ENCODE data around the gene IRF8.

IRF8 gene

DNA sequence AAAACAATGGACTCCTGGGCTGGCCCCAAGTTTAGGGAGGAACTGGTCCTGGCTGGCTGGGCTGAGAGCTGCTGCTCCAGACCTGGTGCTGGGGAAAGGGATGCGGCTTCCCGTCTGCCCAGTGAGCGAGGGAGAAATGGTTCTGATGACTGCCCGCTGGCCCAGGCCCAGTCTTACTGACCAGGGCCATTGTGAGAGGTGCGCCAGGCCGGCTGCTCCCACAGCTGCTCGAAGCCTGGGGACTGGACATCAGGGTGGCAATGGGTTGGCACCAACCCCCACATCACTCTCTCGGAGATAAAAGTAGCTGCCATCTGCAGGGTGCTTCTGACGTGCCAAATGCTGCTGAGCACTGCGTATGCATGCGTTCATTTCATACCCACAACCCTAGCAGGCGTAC, 53.2 kb downstream of the IRF8 start:
- TF ChIP-seq, protein P1, sequence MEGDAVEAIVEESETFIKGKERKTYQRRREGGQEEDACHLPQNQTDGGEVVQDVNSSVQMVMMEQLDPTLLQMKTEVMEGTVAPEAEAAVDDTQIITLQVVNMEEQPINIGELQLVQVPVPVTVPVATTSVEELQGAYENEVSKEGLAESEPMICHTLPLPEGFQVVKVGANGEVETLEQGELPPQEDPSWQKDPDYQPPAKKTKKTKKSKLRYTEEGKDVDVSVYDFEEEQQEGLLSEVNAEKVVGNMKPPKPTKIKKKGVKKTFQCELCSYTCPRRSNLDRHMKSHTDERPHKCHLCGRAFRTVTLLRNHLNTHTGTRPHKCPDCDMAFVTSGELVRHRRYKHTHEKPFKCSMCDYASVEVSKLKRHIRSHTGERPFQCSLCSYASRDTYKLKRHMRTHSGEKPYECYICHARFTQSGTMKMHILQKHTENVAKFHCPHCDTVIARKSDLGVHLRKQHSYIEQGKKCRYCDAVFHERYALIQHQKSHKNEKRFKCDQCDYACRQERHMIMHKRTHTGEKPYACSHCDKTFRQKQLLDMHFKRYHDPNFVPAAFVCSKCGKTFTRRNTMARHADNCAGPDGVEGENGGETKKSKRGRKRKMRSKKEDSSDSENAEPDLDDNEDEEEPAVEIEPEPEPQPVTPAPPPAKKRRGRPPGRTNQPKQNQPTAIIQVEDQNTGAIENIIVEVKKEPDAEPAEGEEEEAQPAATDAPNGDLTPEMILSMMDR (conservative IDR thresholded peaks at IDR 0.05; ENCODE audit: low read length): no peak
- no peak overlapping the region for H3K4me3 ChIP-seq (ENCODE audit: low read length)
- DNase-seq (ENCODE audit: low read depth): no peak

DNA sequence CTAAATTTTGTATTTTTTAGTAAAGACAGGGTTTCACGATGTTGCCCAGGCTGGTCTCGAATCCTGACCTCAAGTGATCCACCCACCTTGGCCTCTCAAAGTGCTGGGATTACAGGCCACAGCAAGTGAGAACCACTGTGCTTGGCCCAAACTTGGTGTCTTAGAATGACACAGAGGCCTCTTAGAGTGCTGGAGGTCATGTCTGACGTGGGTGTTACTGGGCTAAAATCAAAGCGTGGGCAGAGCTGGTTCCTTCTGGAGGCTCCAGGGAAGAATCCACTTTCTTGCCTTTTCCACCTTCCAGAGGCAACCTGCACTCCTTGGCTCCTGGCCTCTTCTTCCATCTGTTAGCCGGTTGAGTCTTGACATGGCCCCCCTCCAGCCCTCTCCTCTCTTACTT, 53.8 kb downstream of the IRF8 start:
- H3K4me3 ChIP-seq (ENCODE audit: low read length): no peak overlapping the region
- TF ChIP-seq, protein P1 (conservative IDR thresholded peaks at IDR 0.05; ENCODE audit: low read length): no peak
- no peak for DNase-seq (ENCODE audit: low read depth)

DNA sequence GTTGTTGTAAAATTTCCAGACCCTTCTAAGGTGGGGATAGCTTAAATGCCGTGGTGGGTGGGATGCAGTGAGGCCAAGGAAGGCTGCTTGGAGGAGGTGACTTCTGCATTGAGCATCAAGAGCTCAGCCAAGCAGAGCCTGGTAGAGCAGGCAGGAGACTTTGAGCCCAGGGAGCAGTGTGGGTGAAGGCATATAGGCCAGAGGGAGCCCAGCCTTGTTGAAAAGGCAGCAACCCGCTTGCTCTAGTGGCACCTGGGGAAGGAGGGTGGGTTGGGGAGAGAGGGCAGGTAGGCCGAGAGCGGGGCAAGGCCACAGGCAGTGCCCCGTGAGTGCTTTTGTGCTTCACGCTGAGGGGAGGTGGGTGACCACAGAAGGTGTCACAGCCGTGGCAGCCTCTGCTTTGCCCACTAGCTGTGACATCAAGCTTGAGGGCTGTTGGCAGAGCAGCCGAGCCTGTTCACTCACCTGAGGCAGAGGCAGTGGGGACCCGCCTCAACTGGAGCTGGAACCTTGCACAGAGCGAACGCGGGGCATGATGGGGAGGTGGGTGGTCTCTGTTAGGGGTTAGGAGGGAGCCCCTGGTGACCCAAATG, 56.1 kb downstream of the IRF8 start:
- H3K4me3 ChIP-seq (ENCODE audit: low read length): no peak overlapping the region
- TF ChIP-seq, protein P1 (conservative IDR thresholded peaks at IDR 0.05; ENCODE audit: low read length): no peak
- DNase-seq (ENCODE audit: low read depth): no peak

DNA sequence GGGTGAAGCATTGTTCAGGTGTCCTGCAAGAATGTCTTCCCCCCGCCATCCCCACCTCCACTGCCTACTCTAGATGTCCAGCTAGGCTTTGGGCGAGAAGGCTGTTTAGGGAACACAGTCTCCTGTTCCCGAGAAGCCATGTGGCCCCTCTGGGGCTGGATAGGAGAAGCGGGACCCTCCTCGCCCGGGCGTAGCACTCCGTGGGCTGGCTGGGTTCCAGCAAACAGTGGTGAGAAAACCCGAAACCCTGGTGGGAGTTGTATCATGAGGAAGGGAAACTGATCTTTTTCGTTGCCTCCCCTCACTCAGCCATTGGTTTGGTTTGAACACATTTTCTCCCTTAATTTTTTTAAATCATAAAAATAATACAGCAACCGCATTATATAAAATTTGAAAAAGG, 56.6 kb downstream of the IRF8 start:
- DNase-seq (ENCODE audit: low read depth): no peak
- H3K4me3 ChIP-seq (ENCODE audit: low read length): no peak overlapping the region
- TF ChIP-seq, protein P1 (conservative IDR thresholded peaks at IDR 0.05; ENCODE audit: low read length): no peak

DNA sequence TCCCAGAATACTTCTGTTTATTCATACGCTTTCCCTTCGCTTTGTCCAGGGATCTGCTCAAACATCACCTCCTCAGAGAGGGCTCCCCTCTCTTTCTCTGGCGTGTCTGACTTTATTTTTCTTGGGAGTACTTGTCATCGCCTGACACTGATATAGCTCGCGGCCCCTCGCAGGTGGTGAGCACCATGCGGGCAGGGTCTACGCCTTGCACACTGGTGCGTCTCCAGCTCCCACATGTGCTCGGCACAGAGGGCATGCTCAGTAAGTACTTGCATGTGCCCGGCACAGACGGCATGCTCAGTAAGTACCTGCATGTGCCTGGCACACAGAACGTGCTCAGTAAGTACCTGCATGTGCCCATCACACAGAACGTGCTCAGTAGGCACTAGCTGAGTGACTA, 57.5 kb downstream of the IRF8 start:
- H3K4me3 ChIP-seq (ENCODE audit: low read length): no peak overlapping the region
- TF ChIP-seq, protein P1 (conservative IDR thresholded peaks at IDR 0.05; ENCODE audit: low read length): no peak
- no peak for DNase-seq (ENCODE audit: low read depth)

DNA sequence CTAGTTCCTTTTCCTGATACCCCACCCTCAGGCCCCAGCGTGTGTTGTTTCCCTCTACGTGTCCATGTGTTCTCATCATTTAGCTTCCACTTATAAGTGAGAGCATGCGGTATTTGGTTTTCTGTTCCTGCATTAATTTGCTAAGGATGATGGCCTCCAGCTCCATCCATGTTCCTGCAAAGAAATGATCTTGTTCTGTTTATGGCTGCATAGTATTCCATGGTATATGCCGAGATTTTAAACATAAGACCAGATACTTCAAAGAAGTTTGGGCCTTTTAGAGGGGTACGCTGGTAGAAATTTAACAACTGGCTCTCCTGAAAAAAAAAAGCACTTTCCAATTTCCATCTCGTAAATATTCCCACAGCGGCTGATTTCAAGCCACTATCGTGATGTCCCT, 59.8 kb downstream of the IRF8 start:
- no peak for DNase-seq (ENCODE audit: low read depth)
- TF ChIP-seq, protein P1 (conservative IDR thresholded peaks at IDR 0.05; ENCODE audit: low read length): no peak
- no peak overlapping the region for H3K4me3 ChIP-seq (ENCODE audit: low read length)

DNA sequence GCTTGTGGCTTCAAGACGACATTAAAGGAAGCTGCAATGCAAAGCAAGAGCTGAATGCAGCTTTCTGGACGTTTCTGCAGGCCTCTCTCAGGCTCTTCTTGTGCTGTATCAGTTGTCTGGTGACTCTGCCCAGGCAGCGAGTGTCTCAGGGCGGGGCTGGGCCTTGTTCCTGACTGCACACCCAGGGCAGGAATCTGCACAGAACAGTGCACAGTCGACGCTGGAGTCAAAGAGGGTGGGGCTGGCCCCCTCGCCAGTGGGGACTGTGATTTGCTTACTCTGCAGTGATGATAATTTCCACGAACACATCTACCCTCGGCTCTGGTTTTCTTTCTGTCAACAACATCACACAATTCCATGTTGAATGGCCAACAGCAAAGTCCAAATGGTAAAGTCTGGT, 60.7 kb downstream of the IRF8 start:
- DNase-seq (ENCODE audit: low read depth): no peak
- TF ChIP-seq, protein P1 (conservative IDR thresholded peaks at IDR 0.05; ENCODE audit: low read length): no peak
- no peak overlapping the region for H3K4me3 ChIP-seq (ENCODE audit: low read length)

Measured in AG10803 (cell line).